ENCODE measurements around the gene MAD1L1. TPM values are rescaled to one million over a fixed set of nuclear protein-coding genes. Genes with fewer than 3 reads are reported as not detected.

MAD1L1 gene
- total and polyA plus RNA-seq, 8 donors: 12.8 to 469 (median 27.3) TPM

DNA sequence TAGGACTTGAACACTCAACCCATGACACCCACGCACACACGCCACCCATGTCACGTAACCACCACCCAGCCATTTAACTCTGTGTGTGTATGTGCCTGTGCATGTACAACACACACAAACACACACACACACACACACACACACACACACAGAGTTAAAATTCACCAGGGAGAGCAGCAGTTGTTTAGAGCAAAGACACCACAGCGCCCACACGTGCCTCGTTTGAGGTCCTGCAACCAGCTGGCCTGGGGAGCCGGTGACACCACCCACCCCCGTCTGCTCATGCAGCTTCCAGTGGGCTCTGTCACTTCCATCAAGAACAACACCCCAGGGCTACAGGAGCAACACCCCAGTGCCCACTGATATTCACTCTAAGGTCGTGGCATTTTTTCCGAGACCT lies 465.2 kb downstream of the MAD1L1 start:
- Histone ChIP-seq H3K36me3 (no peaks in the 10 kb centered on the region), H3K4me1 (no peaks in the 10 kb centered on the region), H3K9me3 (peaks cover 0 to 32% (median 19%) of the 10 kb centered on the region in 4 donors), H3K27ac (no peak overlapping the region), H3K27me3 (peaks cover 0 to 14% (median 0%) of the 10 kb centered on the region in 3 donors), H3K4me3 (no peak overlapping the region)
- TF ChIP-seq POLR2A (IDR thresholded peaks at IDR 0.05) (no peak), EP300 (IDR thresholded peaks at IDR 0.05) (no peak), POLR2AphosphoS5 (IDR thresholded peaks at IDR 0.05) (no peak)
- TF ChIP-seq, protein P1, sequence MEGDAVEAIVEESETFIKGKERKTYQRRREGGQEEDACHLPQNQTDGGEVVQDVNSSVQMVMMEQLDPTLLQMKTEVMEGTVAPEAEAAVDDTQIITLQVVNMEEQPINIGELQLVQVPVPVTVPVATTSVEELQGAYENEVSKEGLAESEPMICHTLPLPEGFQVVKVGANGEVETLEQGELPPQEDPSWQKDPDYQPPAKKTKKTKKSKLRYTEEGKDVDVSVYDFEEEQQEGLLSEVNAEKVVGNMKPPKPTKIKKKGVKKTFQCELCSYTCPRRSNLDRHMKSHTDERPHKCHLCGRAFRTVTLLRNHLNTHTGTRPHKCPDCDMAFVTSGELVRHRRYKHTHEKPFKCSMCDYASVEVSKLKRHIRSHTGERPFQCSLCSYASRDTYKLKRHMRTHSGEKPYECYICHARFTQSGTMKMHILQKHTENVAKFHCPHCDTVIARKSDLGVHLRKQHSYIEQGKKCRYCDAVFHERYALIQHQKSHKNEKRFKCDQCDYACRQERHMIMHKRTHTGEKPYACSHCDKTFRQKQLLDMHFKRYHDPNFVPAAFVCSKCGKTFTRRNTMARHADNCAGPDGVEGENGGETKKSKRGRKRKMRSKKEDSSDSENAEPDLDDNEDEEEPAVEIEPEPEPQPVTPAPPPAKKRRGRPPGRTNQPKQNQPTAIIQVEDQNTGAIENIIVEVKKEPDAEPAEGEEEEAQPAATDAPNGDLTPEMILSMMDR (IDR thresholded peaks at IDR 0.05): no peak
- WGBS, 5 donors: 55 to 65% (median 63%) methylated on average over 10 of the region's 10 CpGs
- no peak for DNase-seq
- intact Hi-C loops (cut with DNase I; ENCODE audit: low total_unique reads): no loop called here

Small RNA genes within 50 kb of the gene (small RNA-seq; reads per million reads assigned to genes)
- 0 reads per million in 4 donors for gene MIR4655

Other genes with a start within 250 kb of the MAD1L1 start
- 10 to 100 TPM in 4 of 5 donors, 1 to 10 TPM in 1; 9.9 to 19.1 (median 17.1) TPM for gene MRM2, start 9.3 kb upstream of the MAD1L1 start, total RNA-seq
- 10 to 100 TPM; 17.4 to 22.3 (median 18.7) TPM for gene MRM2, start 9.3 kb upstream of the MAD1L1 start, polyA plus RNA-seq
- 1 to 10 TPM in 3 of 5 donors, not detected in 2; 4.6 to 8.1 (median 6.2) TPM for gene NUDT1, start 9.3 kb upstream of the MAD1L1 start, total RNA-seq
- 10 to 100 TPM; 15.9 to 37.1 (median 28.6) TPM for gene NUDT1, start 9.3 kb upstream of the MAD1L1 start, polyA plus RNA-seq
- 10 to 100 TPM in 3 of 5 donors, 1 to 10 TPM in 2; 7.7 to 72.9 (median 11.6) TPM for gene SNX8, start 81.5 kb upstream of the MAD1L1 start, total RNA-seq
- gene SNX8, start 81.5 kb upstream of the MAD1L1 start, polyA plus RNA-seq: 10 to 100 TPM; 11.7 to 13.4 (median 12.4) TPM
- 100 to 1,000 TPM; 115 to 373 (median 150) TPM for gene EIF3B, start 121.9 kb upstream of the MAD1L1 start, total RNA-seq
- 10 to 100 TPM; 64.8 to 90.1 (median 88.3) TPM for gene EIF3B, start 121.9 kb upstream of the MAD1L1 start, polyA plus RNA-seq
- 10 to 100 TPM in 2 of 5 donors, 1 to 10 TPM in 3; 1.7 to 23.0 (median 8.5) TPM for gene CHST12, start 170.7 kb upstream of the MAD1L1 start, total RNA-seq
- gene CHST12, start 170.7 kb upstream of the MAD1L1 start, polyA plus RNA-seq: 1 to 10 TPM; 1.8 to 6.6 (median 6.0) TPM
- gene GRIFIN, start 243.5 kb upstream of the MAD1L1 start, total RNA-seq: not detected
- not detected for gene GRIFIN, start 243.5 kb upstream of the MAD1L1 start, polyA plus RNA-seq